Heart left ventricle (tissue), 13 donors: Measurements from ENCODE around the gene TACC2.

Experiments
- CTCF ChIP-seq, 12 donors: fragments of 200-600 bp; sonication (generic) in 4 of 12; IDR thresholded peaks; one replicate each; pipeline versions ENCODE4 v1.5.0 to v1.8.0; 2018 to 2022; ENCODE audit warnings: antibody characterized with exemption in 12 of 12, mild to moderate bottlenecking in 5 of 12
- POLR2A ChIP-seq, 2 donors: fragments of 450-650 bp; IDR thresholded peaks; one replicate each; pipeline ENCODE4 v1.6.1; 2017; ENCODE audit warnings: antibody characterized with exemption in 2 of 2, mild to moderate bottlenecking in 2 of 2, moderate library complexity in 2 of 2
- donor health status: ischemic (EF 13 %, LVEDD 7.1; RV severe dilation, severe dysfunction).
- donor health status: DM: no; HTN: yes; CAD: no.
- donor health status: DM: no; HTN: no; CAD: no.
- donor health status: ischemic (EF 25% LVEDD 6.9; RV normal size, moderate dysfunction).
- donor health status: ischemic (EF 25% LVEDD 5.7; RV mildly dilated, moderate dysfunction).
- donor health status: ischemic (EF 35%, LVEDD 5.7; RV mildly dilated, moderate dysfunction).
- donor health status: nonischemic (EF 11% LVEDD 7.7; RV severe dilation, severe dysfunction).
- donor health status: DM: yes; HTN: yes; CAD: no.
- donor health status: PGD.
- donor health status: ischemic (EF 29% LVEDD 5.4; RV normal size, mild dysfunction).
- donor health status: nonischemic (EF 23%, LVEDD 6.1; RV moderate dilation, normal function).

- TF ChIP-seq CTCF (IDR thresholded peaks at IDR 0.05) (no peak), POLR2A (IDR thresholded peaks at IDR 0.05) (no peak)
Measured at GRCh38 chr10:122097935-122098334, 109.0 kb downstream of the TACC2 start.
